Jurkat, Clone E6-1 (cell line): ENCODE results near the gene MANEAL. TPM values are rescaled to one million over a fixed set of nuclear protein-coding genes. Genes with fewer than 3 reads are reported as not detected.
A peak's percentile ranks its signal among the peaks of the same experiment; 100 is the strongest.
"Not testable (repeated sequence)": the region's sequence is repeated elsewhere in the genome, so short reads cannot be mapped to it uniquely, and the experiment has no call there.

ENCODE experiments used
- DNase-seq: peaks from one replicate; pipeline ENCODE4 v3.0.0-alpha.2; 2011; ENCODE audit warnings: low read depth, low spot score
- H3K4me3 ChIP-seq: 2 replicates; pipeline ENCODE4 v1.5.1; 2011; ENCODE audit warnings: mild to moderate bottlenecking, low read length, control low read depth, moderate library complexity
- polyA plus RNA-seq: library from polyadenylated mRNA; unstranded; fragments of >200 nt; gene quantifications from one replicate; pipeline ENCODE4 v1.2.1, GENCODE V29; 2012; ENCODE audit warnings: missing spikeins; ENCODE audit not compliant: insufficient read length, insufficient read depth

Gene MANEAL
- polyA plus RNA-seq = 14.7 TPM

- no peak for DNase-seq
- peak within 1 kb of the TSS; percentile 54 for H3K4me3 ChIP-seq
These were observed at the start of gene MANEAL for GRCh38 chr1:37793773-37794371. Gene MANEAL, plus strand, starts transcription at chr1:37793847. Its CDS starts 336 bp downstream, at chr1:37794183.

GRCh38 chr1:37746806-37747205, 46.8 kb upstream of the MANEAL start:
- DNase-seq = no peak
- H3K4me3 ChIP-seq = no peak overlapping the region

- DNase-seq = no peak
- H3K4me3 ChIP-seq = no peak overlapping the region
These were observed 45.1 kb upstream of the MANEAL start for GRCh38 chr1:37748565-37748964.

- H3K4me3 ChIP-seq = peak overlapping the region; percentile 40
- DNase-seq = no peak
These were observed 41.4 kb upstream of the MANEAL start for GRCh38 chr1:37752213-37752582.

- DNase-seq = no peak
- peak overlapping the region; percentile 40 for H3K4me3 ChIP-seq
These were observed 40.8 kb upstream of the MANEAL start for GRCh38 chr1:37752583-37753471.

- peak overlapping the region; percentile 25 for H3K4me3 ChIP-seq
These were observed 40.0 kb upstream of the MANEAL start for GRCh38 chr1:37753473-37754321.

GRCh38 chr1:37755290-37755689, 38.4 kb upstream of the MANEAL start:
- no peak for DNase-seq
- no peak overlapping the region for H3K4me3 ChIP-seq

More at GRCh38 chr1:37753473-37754321, 40.0 kb upstream of the MANEAL start:
- peak; percentile 20 for DNase-seq

- DNase-seq = no peak
- H3K4me3 ChIP-seq = no peak overlapping the region
These were observed 37.6 kb upstream of the MANEAL start for GRCh38 chr1:37755951-37756560.

- H3K4me3 ChIP-seq = no peak overlapping the region
These were observed 34.2 kb upstream of the MANEAL start for GRCh38 chr1:37759451-37759850.

GRCh38 chr1:37761416-37762095, 32.1 kb upstream of the MANEAL start:
- no peak for DNase-seq

More at GRCh38 chr1:37759451-37759850, 34.2 kb upstream of the MANEAL start:
- DNase-seq = no peak

GRCh38 chr1:37762516-37762915, 31.1 kb upstream of the MANEAL start:
- DNase-seq = no peak
- H3K4me3 ChIP-seq = no peak overlapping the region

More at GRCh38 chr1:37761416-37762095, 32.1 kb upstream of the MANEAL start:
- no peak overlapping the region for H3K4me3 ChIP-seq

GRCh38 chr1:37763791-37764413, 29.7 kb upstream of the MANEAL start:
- no peak overlapping the region for H3K4me3 ChIP-seq
- no peak for DNase-seq

- H3K4me3 ChIP-seq = no peak overlapping the region
- no peak for DNase-seq
These were observed 29.2 kb upstream of the MANEAL start for GRCh38 chr1:37764414-37764825.

- H3K4me3 ChIP-seq = no peak within 1 kb of the TSS
- DNase-seq = no peak
These were observed 28.7 kb upstream of the MANEAL start, which contains the start of gene EPHA10 for GRCh38 chr1:37764888-37765441. Gene EPHA10, minus strand, starts transcription at chr1:37765120. Its CDS starts 54 bp downstream, at chr1:37765066.

- H3K4me3 ChIP-seq = no peak overlapping the region
- DNase-seq = no peak
These were observed 27.6 kb upstream of the MANEAL start for GRCh38 chr1:37765916-37766664.

GRCh38 chr1:37767488-37767887, 26.2 kb upstream of the MANEAL start:
- no peak for DNase-seq
- H3K4me3 ChIP-seq = no peak overlapping the region

- H3K4me3 ChIP-seq, DNase-seq: not testable (repeated sequence)
These were observed 22.2 kb upstream of the MANEAL start for GRCh38 chr1:37771440-37771839.
